ENCODE data around the gene WNK2.
"Not testable (repeated sequence)": the region's sequence is repeated elsewhere in the genome, so short reads cannot be mapped to it uniquely, and the experiment has no call there.

Gene WNK2

DNA sequence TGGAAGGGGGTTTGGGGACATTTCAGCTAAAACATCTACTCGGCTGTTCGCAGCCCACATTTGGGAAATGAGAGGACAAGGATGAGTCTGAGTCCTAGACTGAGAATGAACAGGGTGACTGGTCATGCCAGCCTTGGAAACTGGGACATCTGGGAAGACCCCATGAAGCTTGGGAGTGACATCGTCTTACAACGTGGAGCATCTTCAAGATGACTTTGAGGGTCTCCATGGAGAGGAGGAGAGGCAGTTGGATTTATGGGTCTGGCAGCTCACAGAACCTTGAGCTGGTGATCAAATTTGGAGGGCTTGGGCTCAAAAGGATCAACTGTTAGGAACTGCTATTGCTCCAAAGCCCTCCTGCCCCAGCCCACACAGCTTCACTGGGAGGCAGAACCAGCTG, 182.5 kb downstream of the WNK2 start:
- not testable (repeated sequence) for DNase-seq (ENCODE audit: low read depth in 2 of 2)

GRCh38 chr9:93368437-93368836, 184.5 kb downstream of the WNK2 start:
- DNase-seq (ENCODE audit: low read depth in 2 of 2), result no peak

GRCh38 chr9:93369686-93370085, 185.7 kb downstream of the WNK2 start:
- DNase-seq (ENCODE audit: low read depth in 2 of 2), result no peak

Data from stimulated activated CD8-positive, alpha-beta memory T cell treated with anti-CD3 and anti-CD28 coated beads, Interleukin-15, amount 100 ng/mL, for 4 hours (primary cell).